OCI-LY7 (cell line): ENCODE results near the gene CGB8. TPM values are rescaled to one million over a fixed set of nuclear protein-coding genes. Genes with fewer than 3 reads are reported as not detected.
"Not testable (repeated sequence)": the region's sequence is repeated elsewhere in the genome, so short reads cannot be mapped to it uniquely, and the experiment has no call there.

Experiments used
- BruUV-seq: library from RNA; stranded (reverse); fragments of 400-500 nt; replicated peaks from 2 replicates; lab custom pipeline; 2021; lab: Mats Ljungman, UMichigan
- CTCF ChIA-PET: fragments of 300-600 bp; sonication (Branson Sonifier 250); formaldehyde crosslinking; loops from one replicate; lab custom pipeline; 2022; ENCODE audit warnings: antibody characterized with exemption; ENCODE audit not compliant: unreplicated experiment; lab: Charles Lee
- POLR2A ChIA-PET: fragments of 300-600 bp; sonication (Branson Sonifier 250); formaldehyde crosslinking; loops from one replicate; lab custom pipeline; 2022; ENCODE audit warnings: antibody characterized with exemption; lab: Charles Lee
- DNase-seq: peaks from one replicate; pipeline ENCODE4 v3.0.0-alpha.2; 2015; ENCODE audit warnings: low spot score
- H2AFZ ChIP-seq: fragments of 200-600 bp; sonication (generic), shearing (Covaris generic); 2 replicates; pipeline ENCODE4 v1.6.1; 2014; ENCODE audit warnings: mild to moderate bottlenecking, antibody characterized with exemption, low read length, moderate library complexity
- H3K27ac ChIP-seq: fragments of 200-600 bp; sonication (generic); 2 replicates; pipeline ENCODE4 v1.5.1; 2014; ENCODE audit warnings: mixed run types, low read depth, mild to moderate bottlenecking, moderate library complexity, low read length, inconsistent platforms; ENCODE audit not compliant: poor library complexity, severe bottlenecking
- H3K36me3 ChIP-seq: fragments of 200-600 bp; sonication (generic); 2 replicates; pipeline ENCODE4 v1.6.1; 2014; ENCODE audit warnings: mild to moderate bottlenecking, antibody characterized with exemption, low read length, moderate library complexity, mixed read lengths; ENCODE audit not compliant: insufficient read depth
- H3K4me1 ChIP-seq: fragments of 200-600 bp; sonication (generic); 2 replicates; pipeline ENCODE4 v1.5.1; 2014; ENCODE audit warnings: mild to moderate bottlenecking, low read length; ENCODE audit not compliant: insufficient read depth, poor library complexity, severe bottlenecking
- H3K4me2 ChIP-seq: fragments of 200-600 bp; sonication (generic); 2 replicates; pipeline ENCODE4 v1.6.1; 2014; ENCODE audit warnings: mild to moderate bottlenecking, low read length
- H3K4me3 ChIP-seq: fragments of 200-600 bp; sonication (generic); 2 replicates; pipeline ENCODE4 v1.5.1; 2014; ENCODE audit warnings: mild to moderate bottlenecking, low read depth, low read length; ENCODE audit not compliant: poor library complexity, severe bottlenecking
- H3K79me2 ChIP-seq: fragments of 200-600 bp; sonication (generic); 2 replicates; pipeline ENCODE4 v1.6.1; 2016; ENCODE audit warnings: low read depth, mild to moderate bottlenecking, low read length, moderate library complexity, mixed read lengths; ENCODE audit not compliant: insufficient read depth
- H3K9me2 ChIP-seq: fragments of 200-600 bp; sonication (generic); 2 replicates; pipeline ENCODE4 v1.6.1; 2016; ENCODE audit warnings: mild to moderate bottlenecking, low read length, mixed read lengths; ENCODE audit not compliant: insufficient read depth
- H3K9me3 ChIP-seq: fragments of 200-600 bp; sonication (generic); 2 replicates; pipeline ENCODE4 v1.6.1; 2014; ENCODE audit warnings: mild to moderate bottlenecking, mixed run types, low read length, mixed read lengths
- H4K20me1 ChIP-seq: fragments of 200-600 bp; sonication (generic); 2 replicates; pipeline ENCODE4 v1.6.1; 2014; ENCODE audit warnings: mild to moderate bottlenecking, antibody characterized with exemption, low read length, moderate library complexity, mixed read lengths; ENCODE audit not compliant: insufficient read depth
- CTCF ChIP-seq: fragments of 200-600 bp; sonication (generic); conservative IDR thresholded peaks from 2 replicates; pipeline ENCODE4 v1.5.1; 2014; ENCODE audit warnings: mild to moderate bottlenecking, antibody characterized with exemption, low read length, moderate library complexity, mixed read lengths
- EZH2phosphoT487 ChIP-seq: fragments of 200-600 bp; sonication (generic); IDR thresholded peaks from 2 replicates; pipeline ENCODE4 v1.6.1; 2018; ENCODE audit warnings: low read depth, borderline replicate concordance, mild to moderate bottlenecking, mixed run types, antibody characterized with exemption, low read length, moderate library complexity, mixed read lengths
- intact Hi-C: fragments of 100-400 bp; cut with micrococcal nuclease; formaldehyde crosslinking; loops from one replicate; pipeline ENCODE4 v1.10.0; 2022; ENCODE audit not compliant: unreplicated experiment
- total RNA-seq, 2 experiments: library from RNA; depleted of rRNA in 1 of 2; stranded (reverse); fragments of >200 nt in 1 of 2; shearing (Covaris generic) in 1 of 2; gene quantifications; 2 replicates each; pipeline ENCODE4 v1.2.3, GENCODE V29; 2014 to 2022

Gene CGB8
- total RNA-seq, 2 experiments from 2014 or later = not detected

- no peak overlapping the region for H2AFZ ChIP-seq
Measured at GRCh38 chr19:49019242-49019932, 29.5 kb downstream of the CGB8 start.

GRCh38 chr19:49018388-49019241 lies 30.3 kb downstream of the CGB8 start:
- H3K4me1 ChIP-seq = peaks cover 43% of the 10 kb centered on the region
- H3K27ac ChIP-seq, H3K79me2 ChIP-seq, BruUV-seq, DNase-seq, CTCF ChIA-PET, H3K9me3 ChIP-seq, H3K9me2 ChIP-seq, H2AFZ ChIP-seq, intact Hi-C loops, H4K20me1 ChIP-seq, POLR2A ChIA-PET: not testable (repeated sequence)
- peak overlapping the region; percentile 45 for H3K4me3 ChIP-seq
- peaks cover 28% of the 10 kb centered on the region for H3K36me3 ChIP-seq
- peak overlapping the region; percentile 74; the same call in 1 of the 2 replicates for H3K4me2 ChIP-seq

More at GRCh38 chr19:49019242-49019932, 29.5 kb downstream of the CGB8 start:
- peak overlapping the region; percentile 27; the same call in 1 of the 2 replicates for H3K4me2 ChIP-seq
- ChIA-PET POLR2A (interaction anchor here (1.1 kb wide), 1 partner anchor 53 kb away, joined by 3 read pairs; no protein-coding TSS in a partner anchor), CTCF (interaction anchor here (0.6 kb wide), 1 partner anchor 282 kb away, joined by 3 read pairs; no protein-coding TSS in a partner anchor)
- intact Hi-C loops = no loop called here
- no peaks in the 10 kb centered on the region for H3K9me3 ChIP-seq
- H3K9me2 ChIP-seq = no peaks in the 10 kb centered on the region
- H3K27ac ChIP-seq = no peak overlapping the region
- no TSS peak for BruUV-seq
- H3K36me3 ChIP-seq = peaks cover 21% of the 10 kb centered on the region
- DNase-seq = peak; percentile 56
- H3K4me1 ChIP-seq = peaks cover 43% of the 10 kb centered on the region
- no peak for TF ChIP-seq EZH2phosphoT487
- TF ChIP-seq CTCF = peak; percentile 37
- H3K79me2 ChIP-seq = no peaks in the 10 kb centered on the region
- no peaks in the 10 kb centered on the region for H4K20me1 ChIP-seq
- H3K4me3 ChIP-seq = no peak overlapping the region

- Histone ChIP-seq H3K4me1 (peaks cover 43% of the 10 kb centered on the region), H3K9me3 (no peaks in the 10 kb centered on the region), H2AFZ (no peak overlapping the region), H3K36me3 (peaks cover 34% of the 10 kb centered on the region), H4K20me1 (no peaks in the 10 kb centered on the region), H3K4me3 (peak overlapping the region; percentile 45), H3K79me2 (no peaks in the 10 kb centered on the region), H3K27ac (no peak overlapping the region), H3K4me2 (peak overlapping the region; percentile 74), H3K9me2 (no peaks in the 10 kb centered on the region)
- intact Hi-C loops = no loop called here
- TF ChIP-seq EZH2phosphoT487 (no peak), CTCF (peak; percentile 72)
- peak; percentile 73 for DNase-seq
- BruUV-seq = no TSS peak
- CTCF ChIA-PET = no interaction called here
- POLR2A ChIA-PET = interaction anchor here (0.6 kb wide), 1 partner anchor 273 kb away, joined by 3 read pairs; no protein-coding TSS in a partner anchor
Measured at GRCh38 chr19:49017666-49018351, 31.1 kb downstream of the CGB8 start.
